LoVo (cell line): ENCODE measurements around the gene CFAP161.
A peak's percentile ranks its signal among the peaks of the same experiment; 100 is the strongest.
"Not testable (repeated sequence)": the region's sequence is repeated elsewhere in the genome, so short reads cannot be mapped to it uniquely, and the experiment has no call there.

ENCODE experiments used
- DNase-seq: peaks from one replicate; pipeline ENCODE4 v3.0.0-alpha.2; 2016; ENCODE audit warnings: low spot score

The CFAP161 gene

GRCh38 chr15:81107889-81108288 lies 26.2 kb upstream of the CFAP161 start:
- DNase-seq = no peak

GRCh38 chr15:81108427-81108826 lies 25.6 kb upstream of the CFAP161 start:
- DNase-seq = no peak

- no peak for DNase-seq
Observed at GRCh38 chr15:81111018-81111417, 23.1 kb upstream of the CFAP161 start.

DNA sequence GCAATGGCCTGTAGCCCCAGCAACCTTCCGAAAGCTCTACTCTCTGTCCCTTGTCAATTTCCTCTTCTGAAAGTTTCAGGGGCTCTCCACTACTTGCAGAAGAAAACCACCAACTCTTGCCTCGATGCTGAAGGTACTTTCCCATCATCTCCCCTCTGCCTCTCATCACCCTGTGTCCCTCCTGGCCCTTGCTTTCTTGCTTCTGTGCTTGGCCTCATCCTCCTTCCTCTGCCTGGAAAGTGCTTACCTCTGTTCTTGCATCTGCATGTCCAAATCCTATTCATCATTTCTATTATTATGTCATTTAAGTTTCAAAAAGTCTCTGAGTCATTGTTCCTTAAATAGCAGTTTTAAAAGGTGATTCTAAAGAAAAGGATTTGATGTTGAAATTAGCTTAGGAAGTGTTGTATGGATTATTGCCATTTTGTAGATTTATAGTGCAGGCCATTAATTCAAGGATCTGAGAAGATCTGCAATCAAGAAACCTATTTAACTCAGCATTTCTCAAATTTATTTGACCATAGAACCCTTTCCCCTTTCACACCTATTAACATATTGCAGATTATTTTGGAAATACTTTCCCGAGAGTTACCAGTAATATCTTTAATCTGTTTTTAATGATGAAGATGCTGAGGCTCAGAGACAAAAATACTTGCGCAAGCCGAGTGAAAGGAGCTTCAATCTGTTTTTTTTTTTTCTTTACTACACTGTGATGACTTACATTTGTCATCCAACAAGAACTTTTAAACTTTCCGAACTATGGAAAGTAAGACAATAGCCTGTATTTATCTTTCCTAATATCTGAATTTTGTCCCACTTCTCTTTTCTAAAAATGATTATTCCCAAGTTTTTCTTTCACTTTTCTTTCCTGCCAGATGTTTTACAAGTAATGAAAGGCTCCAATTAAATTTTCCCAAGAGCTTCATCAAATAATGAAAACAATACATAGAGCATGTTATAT lies 22.3 kb upstream of the CFAP161 start:
- no peak for DNase-seq

GRCh38 chr15:81113204-81113657 lies 20.8 kb upstream of the CFAP161 start:
- no peak for DNase-seq

GRCh38 chr15:81113861-81114291 lies 20.2 kb upstream of the CFAP161 start:
- DNase-seq = no peak

DNA sequence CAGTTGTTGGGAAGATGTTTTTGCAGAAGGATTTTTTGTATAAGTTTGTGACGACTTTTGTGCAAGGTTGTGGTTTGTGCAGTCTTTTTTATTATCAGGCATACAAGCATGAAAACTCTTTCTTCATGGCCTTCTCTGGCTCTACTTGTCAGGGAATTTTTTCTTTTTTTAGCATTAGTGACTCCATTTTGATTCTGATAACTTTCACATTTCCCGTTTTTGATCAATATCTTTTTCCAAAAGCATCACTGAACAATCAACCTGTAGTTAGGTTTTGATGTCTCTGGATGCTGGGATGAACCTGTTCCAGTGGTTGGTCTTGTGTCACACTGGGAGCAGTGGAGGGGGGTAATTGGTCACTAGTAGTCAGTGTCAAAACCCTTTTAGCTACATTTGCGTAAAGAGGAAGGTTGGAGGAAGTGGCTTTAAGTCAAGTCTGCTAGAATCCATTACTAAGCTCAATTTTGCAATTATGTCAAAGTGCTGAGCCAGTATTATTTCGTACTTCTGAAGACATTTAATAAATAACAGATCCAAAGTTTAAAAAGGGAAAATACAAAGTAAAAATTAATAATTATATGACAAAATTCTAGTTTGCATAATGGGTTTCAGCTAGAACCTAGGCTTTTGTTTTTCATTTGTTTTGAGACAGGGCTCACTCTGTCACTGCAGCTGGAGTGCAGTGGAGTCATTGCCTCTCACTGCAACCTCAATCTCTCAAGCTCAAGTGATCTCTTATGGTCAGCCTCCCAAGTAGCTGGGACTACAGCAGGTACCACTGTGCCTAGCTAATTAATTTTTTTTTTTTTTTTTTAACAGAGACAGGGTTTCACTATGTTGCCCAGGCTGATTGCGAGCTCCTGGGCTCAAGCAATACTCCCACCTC lies 18.8 kb upstream of the CFAP161 start:
- DNase-seq = no peak

DNA sequence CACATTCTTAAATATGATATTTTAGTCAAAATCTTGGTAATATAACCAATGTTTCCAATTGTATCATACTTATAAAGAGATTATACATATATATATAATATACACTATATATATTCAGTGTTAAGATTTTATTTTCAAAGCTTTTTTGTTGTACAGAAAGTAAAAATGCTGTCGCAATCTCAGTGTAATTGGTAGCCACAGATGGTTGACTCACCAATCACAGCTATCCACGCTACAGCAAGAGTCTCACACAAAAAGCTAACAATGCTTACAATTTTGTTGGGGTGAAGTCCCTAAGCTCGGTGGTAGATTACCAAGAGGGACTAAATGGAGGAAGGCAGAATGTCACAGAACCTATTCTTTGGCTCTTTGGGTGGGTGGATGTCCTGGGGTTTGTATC lies 16.9 kb upstream of the CFAP161 start:
- no peak for DNase-seq

- no peak for DNase-seq
Observed at GRCh38 chr15:81117581-81117980, 16.5 kb upstream of the CFAP161 start.

- DNase-seq = no peak
Observed at GRCh38 chr15:81118361-81118760, 15.7 kb upstream of the CFAP161 start.

GRCh38 chr15:81120069-81120468 lies 14.0 kb upstream of the CFAP161 start:
- no peak for DNase-seq

- no peak for DNase-seq
Observed at GRCh38 chr15:81126892-81127291, 7.2 kb upstream of the CFAP161 start.

GRCh38 chr15:81141478-81141877 lies 7.4 kb downstream of the CFAP161 start:
- DNase-seq = not testable (repeated sequence)

DNA sequence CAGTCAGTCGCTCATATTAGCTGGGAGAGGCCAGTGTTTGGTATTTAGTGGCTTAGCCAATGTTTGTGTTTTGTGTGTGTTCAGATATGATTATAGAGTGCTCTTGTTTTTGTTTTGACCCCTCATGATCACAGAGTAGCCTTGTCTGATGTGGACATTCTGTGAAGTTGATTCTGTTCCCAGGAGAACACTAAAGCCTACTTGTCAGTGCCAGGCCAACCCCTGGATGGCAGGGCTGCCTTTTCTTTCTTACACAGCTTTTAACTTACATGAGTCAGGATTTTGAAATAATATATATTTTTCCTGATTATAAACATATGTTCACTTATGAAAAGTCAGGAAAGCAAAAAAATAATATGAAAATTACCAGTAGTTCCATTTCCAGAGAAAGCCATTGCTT lies 11.9 kb downstream of the CFAP161 start:
- no peak for DNase-seq

GRCh38 chr15:81146466-81146865 lies 12.4 kb downstream of the CFAP161 start:
- DNase-seq = no peak

- DNase-seq = no peak
Observed at GRCh38 chr15:81151389-81151788, 17.3 kb downstream of the CFAP161 start.

- no peak for DNase-seq
Observed at GRCh38 chr15:81152339-81152738, 18.3 kb downstream of the CFAP161 start.

DNA sequence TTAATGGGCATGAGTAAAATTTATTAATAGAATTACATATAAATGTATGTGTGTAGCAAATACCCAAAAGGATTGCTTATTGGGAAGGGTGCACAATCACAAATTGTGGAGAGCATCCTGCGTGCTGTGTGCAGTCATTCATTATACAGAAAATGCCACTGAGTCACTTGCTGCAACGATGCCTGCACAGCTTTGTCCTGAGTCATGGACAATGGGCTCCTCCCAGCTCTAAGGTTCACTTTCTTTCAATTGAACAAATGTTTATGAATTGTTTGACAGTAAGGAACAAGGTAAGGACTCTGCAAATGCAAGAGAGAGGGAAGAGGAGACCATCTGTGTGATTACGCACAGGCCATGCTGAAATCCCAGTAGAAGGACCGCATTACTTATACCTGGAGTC lies 18.7 kb downstream of the CFAP161 start:
- DNase-seq = no peak

DNA sequence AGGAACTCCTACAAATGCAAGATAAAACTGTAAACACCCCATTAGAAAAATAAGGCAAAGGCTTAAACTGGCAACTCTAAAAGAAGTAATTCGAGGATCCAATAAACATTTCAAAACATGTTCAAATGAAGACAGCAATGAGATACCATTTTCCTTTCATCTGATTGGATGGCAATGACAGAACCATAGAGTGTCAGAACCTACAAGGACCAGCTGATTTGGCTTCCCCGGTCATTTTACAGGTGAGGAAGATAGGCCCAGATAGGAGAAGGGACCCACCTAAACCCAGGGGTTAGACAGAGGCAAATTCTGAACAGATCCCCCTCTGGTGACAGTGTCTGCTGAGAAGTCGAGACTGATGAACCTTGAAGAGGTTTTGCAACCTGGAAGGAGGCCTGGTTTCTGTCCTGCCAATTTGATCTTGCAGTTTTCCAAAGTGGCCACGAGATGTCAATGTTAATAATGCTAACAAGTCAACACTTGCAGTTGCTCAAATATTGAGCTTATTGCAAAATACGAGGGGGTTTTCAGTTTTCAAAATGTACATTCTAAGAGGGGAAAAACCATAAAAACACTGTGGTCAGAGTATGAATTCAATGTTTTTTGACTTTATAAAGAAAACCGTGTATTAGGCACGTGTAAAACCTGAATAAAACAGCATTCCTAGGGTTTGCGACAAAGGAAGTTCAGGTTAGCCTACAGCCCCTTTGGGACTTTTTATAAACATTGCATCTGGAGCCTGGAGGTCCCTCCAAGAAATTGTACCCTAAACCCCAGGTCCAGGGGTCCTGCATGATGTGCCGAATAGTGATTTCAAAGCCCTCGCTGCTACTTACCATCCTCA lies 21.5 kb downstream of the CFAP161 start:
- peak; percentile 14 for DNase-seq

DNA sequence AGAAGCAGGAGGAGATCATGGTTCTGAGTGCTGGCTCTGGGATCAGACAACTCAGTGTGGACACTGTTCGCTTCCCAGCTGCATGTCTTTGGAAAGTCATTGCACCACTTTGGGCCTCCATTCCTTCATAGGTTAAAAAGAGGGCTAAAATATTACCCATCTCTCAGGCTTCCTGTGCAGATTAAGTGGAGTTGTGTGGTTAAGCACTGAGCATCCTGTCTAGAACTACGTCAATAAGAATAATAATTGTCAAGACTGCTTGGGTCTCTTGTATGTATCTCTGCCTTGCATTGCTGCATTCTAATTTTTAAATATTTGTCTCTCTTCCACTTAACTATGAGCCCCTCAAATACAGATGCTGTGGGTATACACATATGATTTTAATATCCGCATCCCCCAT lies 22.3 kb downstream of the CFAP161 start:
- no peak for DNase-seq

DNA sequence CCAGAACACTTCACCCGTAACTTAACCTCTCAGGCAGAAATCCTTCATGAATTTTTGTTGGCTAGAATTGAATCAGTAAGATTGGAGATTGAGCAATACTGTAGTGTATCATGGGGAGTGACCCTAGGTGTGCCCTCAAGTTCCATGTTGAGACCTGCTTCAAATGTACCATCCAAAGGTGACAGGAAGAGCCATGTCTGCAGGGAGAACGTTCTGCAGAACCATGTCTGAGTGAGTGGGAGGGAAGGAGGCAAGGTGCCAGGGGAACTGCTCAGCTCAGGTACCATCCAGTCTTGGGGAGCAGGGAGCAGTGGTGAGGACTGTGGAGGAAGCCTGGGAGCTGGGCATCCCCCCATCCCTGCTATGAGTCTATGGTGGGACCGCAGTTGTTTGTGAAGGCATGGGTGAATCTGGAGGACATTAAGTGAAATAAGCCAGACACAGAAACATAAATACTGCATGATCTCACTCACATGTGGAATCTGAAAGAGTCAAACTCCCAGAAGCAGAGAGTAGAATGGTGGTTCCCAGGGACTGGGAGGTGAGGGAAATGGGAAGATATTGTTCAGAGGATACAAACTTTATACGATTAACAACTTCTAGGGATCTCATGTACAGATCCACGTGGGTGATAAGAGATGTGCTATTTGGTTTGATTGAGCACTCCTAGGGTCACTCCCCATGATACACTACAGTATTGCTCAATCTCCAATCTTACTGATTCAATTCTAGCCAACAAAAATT lies 23.3 kb downstream of the CFAP161 start:
- DNase-seq = no peak
